ENCODE measurements around the gene LMOD1.

Gene LMOD1

GRCh38 chr1:201930803-201931202, 15.5 kb downstream of the LMOD1 start:
- Histone ChIP-seq H3K79me1 (ENCODE audit: low read length) (no peaks in the 10 kb centered on the region), H2BK5ac (ENCODE audit: low read depth, low read length, poor library complexity) (no peak overlapping the region), H2AFZ (ENCODE audit: insufficient read depth, low read length, poor library complexity) (no peak overlapping the region), H3K18ac (ENCODE audit: low read length) (no peak overlapping the region), H3K9ac (ENCODE audit: low read length) (no peak overlapping the region), H2BK120ac (ENCODE audit: insufficient read depth, low read length, poor library complexity) (no peak overlapping the region), H4K91ac (ENCODE audit: low read depth, low read length) (no peak overlapping the region), H4K8ac (ENCODE audit: low read depth, low read length) (no peak overlapping the region), H4K12ac (ENCODE audit: low read depth, low read length) (no peak overlapping the region), H3K23ac (ENCODE audit: low read length) (no peak overlapping the region), H3K27ac (ENCODE audit: low read depth, low read length) (no peak overlapping the region), H3K79me2 (ENCODE audit: control insufficient read depth, insufficient read depth, low read length, poor library complexity) (no peaks in the 10 kb centered on the region), H3K4me1 (ENCODE audit: control insufficient read depth in 1 of 2, insufficient read depth in 2 of 2, low read length in 2 of 2) (peaks cover 0 to 2% of the 10 kb centered on the region in 2 experiments), H3K4me2 (ENCODE audit: low read length) (no peak overlapping the region), H3K4me3 (ENCODE audit: low read depth, low read length) (no peak overlapping the region), H2BK12ac (ENCODE audit: low read length) (no peak overlapping the region), H3K14ac (ENCODE audit: low read length) (no peak overlapping the region), H3K9me3 (ENCODE audit: insufficient read depth, low read depth, low read length) (no peaks in the 10 kb centered on the region), H3K4ac (ENCODE audit: low read depth, low read length) (no peak overlapping the region), H2AK5ac (ENCODE audit: low read length) (no peak overlapping the region), H3K27me3 (ENCODE audit: insufficient read depth, low read length) (no peaks in the 10 kb centered on the region), H3K36me3 (ENCODE audit: control insufficient read depth in 1 of 2, insufficient read depth in 2 of 2, low read length in 2 of 2) (no peaks in the 10 kb centered on the region)
- WGBS (ENCODE audit: extremely low coverage, insufficient coverage, insufficient read length): 100% methylated on average over 1 of the region's 5 CpGs
- no peak for DNase-seq

- WGBS (ENCODE audit: extremely low coverage, insufficient coverage, insufficient read length): no CpG with 5 or more reads among the region's 4 CpGs
Measured at GRCh38 chr1:201930137-201930536, 16.2 kb downstream of the LMOD1 start.

GRCh38 chr1:201928266-201928665, 18.1 kb downstream of the LMOD1 start:
- Histone ChIP-seq H3K23ac (ENCODE audit: low read length) (no peak overlapping the region), H3K9ac (ENCODE audit: low read length) (no peak overlapping the region)
- WGBS (ENCODE audit: extremely low coverage, insufficient coverage, insufficient read length): no CpG with 5 or more reads among the region's 3 CpGs

More at GRCh38 chr1:201930137-201930536, 16.2 kb downstream of the LMOD1 start:
- Histone ChIP-seq H3K36me3 (ENCODE audit: control insufficient read depth in 1 of 2, insufficient read depth in 2 of 2, low read length in 2 of 2) (no peaks in the 10 kb centered on the region), H3K9me3 (ENCODE audit: insufficient read depth, low read depth, low read length) (no peaks in the 10 kb centered on the region), H3K4me1 (ENCODE audit: control insufficient read depth in 1 of 2, insufficient read depth in 2 of 2, low read length in 2 of 2) (peaks cover 0 to 2% of the 10 kb centered on the region in 2 experiments), H3K79me1 (ENCODE audit: low read length) (no peaks in the 10 kb centered on the region), H3K27me3 (ENCODE audit: insufficient read depth, low read length) (no peaks in the 10 kb centered on the region), H3K27ac (ENCODE audit: low read depth, low read length) (no peak overlapping the region), H3K14ac (ENCODE audit: low read length) (no peak overlapping the region), H3K9ac (ENCODE audit: low read length) (no peak overlapping the region), H3K4me2 (ENCODE audit: low read length) (no peak overlapping the region), H4K8ac (ENCODE audit: low read depth, low read length) (no peak overlapping the region), H3K4me3 (ENCODE audit: low read depth, low read length) (no peak overlapping the region), H2AK5ac (ENCODE audit: low read length) (no peak overlapping the region), H3K23ac (ENCODE audit: low read length) (no peak overlapping the region), H2BK5ac (ENCODE audit: low read depth, low read length, poor library complexity) (no peak overlapping the region), H4K12ac (ENCODE audit: low read depth, low read length) (no peak overlapping the region), H3K18ac (ENCODE audit: low read length) (no peak overlapping the region), H2AFZ (ENCODE audit: insufficient read depth, low read length, poor library complexity) (no peak overlapping the region), H4K91ac (ENCODE audit: low read depth, low read length) (no peak overlapping the region), H2BK120ac (ENCODE audit: insufficient read depth, low read length, poor library complexity) (no peak overlapping the region), H2BK12ac (ENCODE audit: low read length) (no peak overlapping the region), H3K4ac (ENCODE audit: low read depth, low read length) (no peak overlapping the region), H3K79me2 (ENCODE audit: control insufficient read depth, insufficient read depth, low read length, poor library complexity) (no peaks in the 10 kb centered on the region)
- DNase-seq: no peak

GRCh38 chr1:201925981-201926645, 20.2 kb downstream of the LMOD1 start:
- no peak overlapping the region for H3K4ac ChIP-seq (ENCODE audit: low read depth, low read length)

More at GRCh38 chr1:201928266-201928665, 18.1 kb downstream of the LMOD1 start:
- Histone ChIP-seq H3K18ac (ENCODE audit: low read length) (no peak overlapping the region), H3K4me2 (ENCODE audit: low read length) (no peak overlapping the region), H2AFZ (ENCODE audit: insufficient read depth, low read length, poor library complexity) (no peak overlapping the region), H3K79me1 (ENCODE audit: low read length) (no peaks in the 10 kb centered on the region), H3K27me3 (ENCODE audit: insufficient read depth, low read length) (no peaks in the 10 kb centered on the region), H3K4me3 (ENCODE audit: low read depth, low read length) (no peak overlapping the region), H4K12ac (ENCODE audit: low read depth, low read length) (no peak overlapping the region), H3K4me1 (ENCODE audit: control insufficient read depth in 1 of 2, insufficient read depth in 2 of 2, low read length in 2 of 2) (no peaks in the 10 kb centered on the region), H3K36me3 (ENCODE audit: control insufficient read depth in 1 of 2, insufficient read depth in 2 of 2, low read length in 2 of 2) (no peaks in the 10 kb centered on the region), H2BK120ac (ENCODE audit: insufficient read depth, low read length, poor library complexity) (no peak overlapping the region), H2BK5ac (ENCODE audit: low read depth, low read length, poor library complexity) (no peak overlapping the region), H3K79me2 (ENCODE audit: control insufficient read depth, insufficient read depth, low read length, poor library complexity) (no peaks in the 10 kb centered on the region), H4K91ac (ENCODE audit: low read depth, low read length) (no peak overlapping the region), H4K8ac (ENCODE audit: low read depth, low read length) (no peak overlapping the region), H3K27ac (ENCODE audit: low read depth, low read length) (no peak overlapping the region), H3K4ac (ENCODE audit: low read depth, low read length) (no peak overlapping the region), H2AK5ac (ENCODE audit: low read length) (no peak overlapping the region), H3K14ac (ENCODE audit: low read length) (no peak overlapping the region), H3K9me3 (ENCODE audit: insufficient read depth, low read depth, low read length) (no peaks in the 10 kb centered on the region), H2BK12ac (ENCODE audit: low read length) (no peak overlapping the region)
- DNase-seq: no peak

More at GRCh38 chr1:201925981-201926645, 20.2 kb downstream of the LMOD1 start:
- no peak overlapping the region for H2BK12ac ChIP-seq (ENCODE audit: low read length)
- no peak overlapping the region for H3K14ac ChIP-seq (ENCODE audit: low read length)
- H3K4me1 ChIP-seq (ENCODE audit: control insufficient read depth in 1 of 2, insufficient read depth in 2 of 2, low read length in 2 of 2): no peaks in the 10 kb centered on the region
- peaks cover 2% of the 10 kb centered on the region for H3K9me3 ChIP-seq (ENCODE audit: insufficient read depth, low read depth, low read length)
- H3K4me2 ChIP-seq (ENCODE audit: low read length): no peak overlapping the region
- WGBS (ENCODE audit: extremely low coverage, insufficient coverage, insufficient read length): no CpG with 5 or more reads among the region's 5 CpGs
- DNase-seq: no peak
- H3K23ac ChIP-seq (ENCODE audit: low read length): no peak overlapping the region
- H2AK5ac ChIP-seq (ENCODE audit: low read length): no peak overlapping the region
- no peak overlapping the region for H3K9ac ChIP-seq (ENCODE audit: low read length)
- H3K18ac ChIP-seq (ENCODE audit: low read length): no peak overlapping the region
- H4K91ac ChIP-seq (ENCODE audit: low read depth, low read length): no peak overlapping the region
- no peaks in the 10 kb centered on the region for H3K79me2 ChIP-seq (ENCODE audit: control insufficient read depth, insufficient read depth, low read length, poor library complexity)
- H4K8ac ChIP-seq (ENCODE audit: low read depth, low read length): peak overlapping the region; percentile 52
- no peak overlapping the region for H3K4me3 ChIP-seq (ENCODE audit: low read depth, low read length)
- H3K27me3 ChIP-seq (ENCODE audit: insufficient read depth, low read length): no peaks in the 10 kb centered on the region
- no peaks in the 10 kb centered on the region for H3K79me1 ChIP-seq (ENCODE audit: low read length)
- H2BK120ac ChIP-seq (ENCODE audit: insufficient read depth, low read length, poor library complexity): no peak overlapping the region
- no peak overlapping the region for H2AFZ ChIP-seq (ENCODE audit: insufficient read depth, low read length, poor library complexity)
- no peak overlapping the region for H2BK5ac ChIP-seq (ENCODE audit: low read depth, low read length, poor library complexity)
- no peaks in the 10 kb centered on the region for H3K36me3 ChIP-seq (ENCODE audit: control insufficient read depth in 1 of 2, insufficient read depth in 2 of 2, low read length in 2 of 2)
- H3K27ac ChIP-seq (ENCODE audit: low read depth, low read length): no peak overlapping the region
- H4K12ac ChIP-seq (ENCODE audit: low read depth, low read length): no peak overlapping the region
